ENCODE results near the gene AHCYL2.

DNA sequence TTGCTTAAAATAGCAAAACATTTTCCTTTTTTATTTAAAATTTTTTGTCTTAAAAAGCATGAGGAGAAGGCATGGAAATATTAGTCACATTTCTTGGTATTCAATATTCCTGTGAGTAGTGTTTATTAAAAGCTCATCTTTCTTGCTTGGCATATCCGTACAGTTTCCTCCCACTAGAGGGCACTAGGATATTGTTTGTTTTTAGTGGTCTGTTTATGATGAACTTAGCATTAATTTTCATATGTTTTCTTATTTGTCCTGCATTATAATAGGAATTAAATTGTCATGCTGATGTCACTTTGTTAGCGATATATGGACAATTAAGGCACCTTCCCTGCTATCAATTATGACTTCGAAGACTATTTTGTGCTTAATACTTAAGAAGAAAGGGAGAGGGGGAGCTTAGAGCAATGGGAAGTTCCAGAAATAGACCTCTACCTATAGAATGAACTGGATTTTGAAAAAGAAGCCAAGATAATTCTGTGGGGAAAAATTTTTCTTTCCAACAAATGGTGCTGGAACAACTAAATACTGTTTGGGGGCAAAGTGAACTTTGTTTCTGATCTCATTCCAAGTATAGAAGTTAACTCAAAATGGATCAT is 118.4 kb downstream of the AHCYL2 start:
- TF ChIP-seq POLR2AphosphoS5 (IDR thresholded peaks at IDR 0.05): no peak
- no peak for TF ChIP-seq POLR2A (IDR thresholded peaks at IDR 0.05)
- TF ChIP-seq, protein P1, sequence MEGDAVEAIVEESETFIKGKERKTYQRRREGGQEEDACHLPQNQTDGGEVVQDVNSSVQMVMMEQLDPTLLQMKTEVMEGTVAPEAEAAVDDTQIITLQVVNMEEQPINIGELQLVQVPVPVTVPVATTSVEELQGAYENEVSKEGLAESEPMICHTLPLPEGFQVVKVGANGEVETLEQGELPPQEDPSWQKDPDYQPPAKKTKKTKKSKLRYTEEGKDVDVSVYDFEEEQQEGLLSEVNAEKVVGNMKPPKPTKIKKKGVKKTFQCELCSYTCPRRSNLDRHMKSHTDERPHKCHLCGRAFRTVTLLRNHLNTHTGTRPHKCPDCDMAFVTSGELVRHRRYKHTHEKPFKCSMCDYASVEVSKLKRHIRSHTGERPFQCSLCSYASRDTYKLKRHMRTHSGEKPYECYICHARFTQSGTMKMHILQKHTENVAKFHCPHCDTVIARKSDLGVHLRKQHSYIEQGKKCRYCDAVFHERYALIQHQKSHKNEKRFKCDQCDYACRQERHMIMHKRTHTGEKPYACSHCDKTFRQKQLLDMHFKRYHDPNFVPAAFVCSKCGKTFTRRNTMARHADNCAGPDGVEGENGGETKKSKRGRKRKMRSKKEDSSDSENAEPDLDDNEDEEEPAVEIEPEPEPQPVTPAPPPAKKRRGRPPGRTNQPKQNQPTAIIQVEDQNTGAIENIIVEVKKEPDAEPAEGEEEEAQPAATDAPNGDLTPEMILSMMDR (IDR thresholded peaks at IDR 0.05): peak; percentile 52 to 66 (median 61)

All from gastroesophageal sphincter (tissue), 3 donors.